ENCODE data around the gene DEFB124.
"Not testable (repeated sequence)": the region's sequence is repeated elsewhere in the genome, so short reads cannot be mapped to it uniquely, and the experiment has no call there.

DEFB124 gene

GRCh38 chr20:31489152-31489551, 14.2 kb upstream of the DEFB124 start:
- FAIRE-seq: no peak
- no peak for DNase-seq (ENCODE audit: low spot score)

GRCh38 chr20:31488115-31488514, 13.2 kb upstream of the DEFB124 start:
- no peak for FAIRE-seq

DNA sequence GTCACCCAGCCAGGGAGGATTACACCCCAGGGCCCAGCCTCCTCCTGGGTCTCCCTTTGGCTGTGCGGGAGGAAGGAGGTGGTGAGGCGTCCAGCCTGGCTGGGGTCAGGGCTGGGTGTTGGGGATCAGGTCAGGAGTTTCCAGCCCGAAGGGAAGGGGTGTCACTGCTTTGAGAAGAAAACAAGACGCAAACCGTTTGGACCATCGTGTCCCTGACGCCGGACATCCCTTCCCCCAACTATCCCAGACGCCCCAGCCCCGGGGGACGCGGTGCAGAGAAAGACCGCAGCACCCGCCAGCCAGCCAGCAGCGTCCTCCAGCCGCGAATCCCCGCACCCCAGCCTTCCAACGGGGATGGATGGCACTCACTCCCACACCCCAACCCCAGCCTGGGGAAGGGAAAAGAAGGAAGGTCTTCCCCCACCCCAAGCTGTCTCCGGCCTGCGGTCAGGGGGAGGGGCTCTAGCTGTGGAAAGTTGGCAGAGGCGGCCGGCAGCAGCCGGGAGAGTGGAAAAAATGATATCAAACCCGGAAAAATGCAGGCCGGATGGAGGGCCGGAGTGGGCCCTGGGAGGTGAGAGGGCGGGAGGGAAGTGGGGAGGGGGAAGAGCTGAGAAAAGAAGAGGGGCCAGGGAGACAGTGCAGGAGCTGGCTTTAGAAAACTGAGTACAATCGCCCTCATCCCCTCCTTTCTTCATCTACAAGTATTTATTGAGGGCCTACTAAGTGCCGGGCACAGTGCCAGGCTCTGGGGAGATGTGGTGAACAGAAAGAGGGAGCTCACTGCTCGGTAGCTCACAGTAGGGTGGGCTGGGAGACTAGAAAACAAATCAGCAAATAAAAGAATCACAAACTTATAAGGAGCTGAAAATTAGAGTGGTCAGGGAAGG, 10.8 kb upstream of the DEFB124 start:
- DNase-seq (ENCODE audit: low spot score): peak; percentile 90

More at GRCh38 chr20:31488115-31488514, 13.2 kb upstream of the DEFB124 start:
- DNase-seq (ENCODE audit: low spot score): no peak

DNA sequence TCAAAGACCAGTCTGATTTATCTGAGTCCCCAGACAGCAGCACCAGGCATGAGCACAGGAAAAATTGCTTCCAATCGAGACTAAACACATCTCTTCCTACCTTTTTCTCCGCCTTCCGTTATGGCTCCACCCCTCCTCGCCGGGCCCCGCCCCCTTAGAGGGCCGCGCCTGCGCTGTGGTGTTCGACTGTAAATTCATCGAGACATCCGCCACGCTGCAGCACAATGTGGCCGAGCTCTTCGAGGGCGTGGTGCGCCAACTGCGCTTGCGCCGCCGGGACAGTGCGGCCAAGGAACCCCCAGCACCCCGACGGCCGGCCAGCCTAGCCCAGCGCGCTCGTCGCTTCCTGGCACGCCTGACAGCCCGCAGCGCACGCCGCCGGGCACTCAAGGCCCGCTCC, 9.1 kb upstream of the DEFB124 start:
- DNase-seq (ENCODE audit: low spot score): no peak
- FAIRE-seq: no peak

More for the DNA sequence above, 10.8 kb upstream of the DEFB124 start:
- FAIRE-seq: no peak

- DNase-seq (ENCODE audit: low spot score) (no peak), FAIRE-seq (no peak)
Measured at GRCh38 chr20:31476643-31477215, 1.8 kb upstream of the DEFB124 start.

GRCh38 chr20:31476294-31476585, 1.3 kb upstream of the DEFB124 start:
- no peak for DNase-seq (ENCODE audit: low spot score)
- FAIRE-seq: no peak

GRCh38 chr20:31475472-31476293, 756 bp upstream of the DEFB124 start:
- FAIRE-seq (no peak), DNase-seq (ENCODE audit: low spot score) (no peak)

DNA sequence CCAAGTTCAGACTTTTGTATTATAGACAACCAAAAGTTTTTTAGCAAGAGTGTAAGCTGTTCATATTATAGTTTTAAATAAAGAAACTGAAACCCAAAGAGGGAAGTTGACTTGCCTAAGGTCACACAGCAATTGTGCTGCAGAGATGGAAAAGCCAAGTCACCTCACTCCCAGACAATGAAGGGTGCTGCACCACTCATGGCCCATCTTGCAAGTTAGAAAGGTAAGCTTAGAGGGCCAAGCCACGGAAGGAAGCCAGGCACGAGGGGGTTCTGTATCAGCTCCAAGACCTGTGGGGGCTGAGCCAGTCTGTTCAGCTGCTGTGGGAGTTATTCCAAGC, 860 bp downstream of the DEFB124 start:
- FAIRE-seq (no peak), DNase-seq (ENCODE audit: low spot score) (no peak)

DNA sequence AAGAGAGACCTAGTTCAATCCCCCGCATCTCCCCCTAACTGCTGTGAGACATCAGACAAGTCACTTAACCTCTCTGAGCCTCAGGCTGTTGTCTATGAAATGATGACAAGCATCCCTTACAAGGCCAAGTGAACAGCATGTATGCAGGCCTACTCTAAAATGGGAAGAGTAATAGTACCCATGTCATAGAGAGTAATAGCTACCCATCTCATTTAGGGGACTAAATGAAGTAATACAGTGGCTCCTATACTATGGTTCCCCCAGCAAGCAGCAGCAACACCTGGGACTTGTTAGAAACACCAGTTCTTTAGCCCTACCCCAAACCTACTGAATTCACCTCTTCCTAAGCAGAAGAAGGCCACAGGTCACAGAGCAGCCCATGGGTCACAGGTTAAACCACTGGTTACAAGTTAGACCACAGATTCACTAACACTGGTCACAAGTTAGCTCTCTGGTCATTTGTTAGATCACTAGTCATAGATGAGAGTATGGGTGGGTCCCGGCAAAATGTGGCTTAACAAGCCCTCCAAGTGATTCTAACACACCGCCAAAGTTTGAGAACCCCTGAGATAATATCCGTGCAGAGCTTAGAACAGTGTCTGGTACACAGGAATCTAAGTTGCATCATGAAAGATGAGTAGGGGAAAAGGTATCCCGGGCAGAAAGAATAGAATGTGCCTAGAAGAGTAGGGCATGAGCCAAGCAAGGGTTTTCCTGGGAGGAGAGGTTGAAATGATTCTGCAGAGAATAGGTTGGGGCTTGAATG, 1.4 kb downstream of the DEFB124 start:
- no peak for FAIRE-seq

GRCh38 chr20:31472395-31473330, 2.3 kb downstream of the DEFB124 start:
- FAIRE-seq (no peak), DNase-seq (ENCODE audit: low spot score) (no peak)

More for the DNA sequence above, 1.4 kb downstream of the DEFB124 start:
- DNase-seq (ENCODE audit: low spot score): no peak

GRCh38 chr20:31470946-31471345, 4.0 kb downstream of the DEFB124 start:
- not testable (repeated sequence) for FAIRE-seq

GRCh38 chr20:31454361-31454760, 20.6 kb downstream of the DEFB124 start:
- DNase-seq (ENCODE audit: low spot score) (no peak), FAIRE-seq (peak; percentile 48)

More at GRCh38 chr20:31470946-31471345, 4.0 kb downstream of the DEFB124 start:
- DNase-seq (ENCODE audit: low spot score): not testable (repeated sequence)

GRCh38 chr20:31452575-31452974, 22.4 kb downstream of the DEFB124 start:
- no peak for DNase-seq (ENCODE audit: low spot score)
- no peak for FAIRE-seq

GRCh38 chr20:31449511-31450414, 25.2 kb downstream of the DEFB124 start:
- DNase-seq (ENCODE audit: low spot score): no peak
- no peak for FAIRE-seq

GRCh38 chr20:31446084-31446819, 28.7 kb downstream of the DEFB124 start:
- no peak for DNase-seq (ENCODE audit: low spot score)
- FAIRE-seq: no peak

- FAIRE-seq (no peak), DNase-seq (ENCODE audit: low spot score) (no peak)
Measured at GRCh38 chr20:31440012-31440659, 34.8 kb downstream of the DEFB124 start, which contains the start of gene DEFB123. DEFB123 (plus strand) TSS chr20:31440632; CDS start chr20:31440699, 67 bp downstream.

GRCh38 chr20:31430568-31431115, 44.3 kb downstream of the DEFB124 start:
- FAIRE-seq: no peak
- no peak for DNase-seq (ENCODE audit: low spot score)

Data from urothelium cell line (cell line).